ENCODE data around the gene MED13. TPM values are rescaled to one million over a fixed set of nuclear protein-coding genes. Genes with fewer than 3 reads are reported as not detected.
"Not testable (repeated sequence)": the region's sequence is repeated elsewhere in the genome, so short reads cannot be mapped to it uniquely, and the experiment has no call there.

The MED13 gene
- polyA plus RNA-seq, 1 of the 3 experiments (the other 2 are of a cell fraction) = 6.3 TPM

DNA sequence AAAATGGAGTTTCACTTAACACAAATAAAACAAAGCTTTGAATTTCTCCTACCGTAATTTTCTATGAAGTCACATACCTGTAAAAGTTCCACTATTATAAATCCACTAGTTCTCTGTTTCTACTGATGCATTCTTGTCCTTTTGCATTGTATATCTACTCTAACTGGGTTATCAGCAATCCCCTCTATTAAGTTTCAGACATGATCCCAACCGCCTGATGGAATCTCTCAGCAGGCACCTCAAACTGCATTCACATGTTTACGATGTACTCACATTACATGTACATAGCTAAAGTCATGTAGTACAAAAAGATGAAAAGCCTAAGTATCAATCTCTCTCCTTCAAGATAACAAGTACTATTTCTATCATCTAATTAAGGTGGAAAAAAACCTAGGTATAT, 64.9 kb downstream of the MED13 start:
- Histone ChIP-seq H3K27me3 (ENCODE audit: insufficient read depth) (no peaks in the 10 kb centered on the region), H3K9me2 (no peaks in the 10 kb centered on the region), H3K9me3 (no peaks in the 10 kb centered on the region), H3K27ac (ENCODE audit: low read depth in 2 of 2, low read length in 1 of 2) (no peak overlapping the region), H3K79me2 (ENCODE audit: insufficient read depth) (peaks cover 97% of the 10 kb centered on the region), H3F3A (replicated peaks; ENCODE audit: insufficient read depth) (peaks cover 12% of the 10 kb centered on the region), H2AFZ (ENCODE audit: low read depth) (no peak overlapping the region), H3K36me3 (replicated peaks in 1 of 2; ENCODE audit: control insufficient read depth in 1 of 2, insufficient read depth in 2 of 2, low read length in 1 of 2) (peaks cover 38 to 53% of the 10 kb centered on the region in 2 experiments), H4K20me1 (ENCODE audit: insufficient read depth) (peaks cover 65% of the 10 kb centered on the region), H3K4me2 (no peak overlapping the region), H3K4me3 (ENCODE audit: low read depth in 2 of 2, low read length in 1 of 2) (no peak overlapping the region), H3K4me1 (ENCODE audit: control insufficient read depth in 1 of 2, insufficient read depth in 2 of 2, low read depth in 1 of 2, low read length in 1 of 2) (peaks cover 3 to 15% of the 10 kb centered on the region in 2 experiments; a peak in 3 of 4 replicates), H3K9ac (no peak overlapping the region)
- WGBS (ENCODE audit: low lambda C conversion rate) = 97% methylated on average over 3 of the region's 3 CpGs
- CTCF ChIA-PET = no interaction called here
- POLR2A ChIA-PET = no interaction called here
- no peak for DNase-seq
- TF ChIP-seq PBX3 (IDR thresholded peaks at IDR 0.05) (no peak), TEAD4 (IDR thresholded peaks at IDR 0.05; ENCODE audit: borderline replicate concordance, insufficient read depth) (no peak), CTCF (IDR thresholded peaks at IDR 0.05) (no peak), SIN3A (IDR thresholded peaks at IDR 0.05; ENCODE audit: borderline replicate concordance, low read depth, low read length) (no peak), POLR2AphosphoS5 (IDR thresholded peaks at IDR 0.05; ENCODE audit: low read depth, low read length) (no peak), JUND (IDR thresholded peaks at IDR 0.05) (no peak), USF2 (IDR thresholded peaks at IDR 0.05; ENCODE audit: borderline replicate concordance, low read depth, low read length) (no peak), EZH2phosphoT487 (IDR thresholded peaks at IDR 0.05; ENCODE audit: borderline replicate concordance, low read depth) (no peak), TAF1 (IDR thresholded peaks at IDR 0.05; ENCODE audit: borderline replicate concordance, low read depth, low read length) (no peak), MXI1 (IDR thresholded peaks at IDR 0.05; ENCODE audit: low read depth, low read length) (no peak), RAD21 (IDR thresholded peaks at IDR 0.05; ENCODE audit: low read length) (no peak), TCF12 (IDR thresholded peaks at IDR 0.05) (no peak), GABPA (IDR thresholded peaks at IDR 0.05; ENCODE audit: low read depth) (no peak), EP300 (IDR thresholded peaks at IDR 0.05; ENCODE audit: borderline replicate concordance in 1 of 2, low read depth in 1 of 2, low read length in 1 of 2) (no peak), NFIC (IDR thresholded peaks at IDR 0.05; ENCODE audit: borderline replicate concordance) (no peak), CHD2 (IDR thresholded peaks at IDR 0.05; ENCODE audit: low read length, partially characterized antibody) (no peak), FOXM1 (IDR thresholded peaks at IDR 0.05; ENCODE audit: low read depth) (no peak), GATA2 (CRISPR knock-in tag; IDR thresholded peaks at IDR 0.05) (no peak)
- TF ChIP-seq, protein P1, sequence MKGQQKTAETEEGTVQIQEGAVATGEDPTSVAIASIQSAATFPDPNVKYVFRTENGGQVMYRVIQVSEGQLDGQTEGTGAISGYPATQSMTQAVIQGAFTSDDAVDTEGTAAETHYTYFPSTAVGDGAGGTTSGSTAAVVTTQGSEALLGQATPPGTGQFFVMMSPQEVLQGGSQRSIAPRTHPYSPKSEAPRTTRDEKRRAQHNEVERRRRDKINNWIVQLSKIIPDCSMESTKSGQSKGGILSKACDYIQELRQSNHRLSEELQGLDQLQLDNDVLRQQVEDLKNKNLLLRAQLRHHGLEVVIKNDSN (IDR thresholded peaks at IDR 0.05; ENCODE audit: borderline replicate concordance, low read depth) = no peak
- TF ChIP-seq, protein P2, sequence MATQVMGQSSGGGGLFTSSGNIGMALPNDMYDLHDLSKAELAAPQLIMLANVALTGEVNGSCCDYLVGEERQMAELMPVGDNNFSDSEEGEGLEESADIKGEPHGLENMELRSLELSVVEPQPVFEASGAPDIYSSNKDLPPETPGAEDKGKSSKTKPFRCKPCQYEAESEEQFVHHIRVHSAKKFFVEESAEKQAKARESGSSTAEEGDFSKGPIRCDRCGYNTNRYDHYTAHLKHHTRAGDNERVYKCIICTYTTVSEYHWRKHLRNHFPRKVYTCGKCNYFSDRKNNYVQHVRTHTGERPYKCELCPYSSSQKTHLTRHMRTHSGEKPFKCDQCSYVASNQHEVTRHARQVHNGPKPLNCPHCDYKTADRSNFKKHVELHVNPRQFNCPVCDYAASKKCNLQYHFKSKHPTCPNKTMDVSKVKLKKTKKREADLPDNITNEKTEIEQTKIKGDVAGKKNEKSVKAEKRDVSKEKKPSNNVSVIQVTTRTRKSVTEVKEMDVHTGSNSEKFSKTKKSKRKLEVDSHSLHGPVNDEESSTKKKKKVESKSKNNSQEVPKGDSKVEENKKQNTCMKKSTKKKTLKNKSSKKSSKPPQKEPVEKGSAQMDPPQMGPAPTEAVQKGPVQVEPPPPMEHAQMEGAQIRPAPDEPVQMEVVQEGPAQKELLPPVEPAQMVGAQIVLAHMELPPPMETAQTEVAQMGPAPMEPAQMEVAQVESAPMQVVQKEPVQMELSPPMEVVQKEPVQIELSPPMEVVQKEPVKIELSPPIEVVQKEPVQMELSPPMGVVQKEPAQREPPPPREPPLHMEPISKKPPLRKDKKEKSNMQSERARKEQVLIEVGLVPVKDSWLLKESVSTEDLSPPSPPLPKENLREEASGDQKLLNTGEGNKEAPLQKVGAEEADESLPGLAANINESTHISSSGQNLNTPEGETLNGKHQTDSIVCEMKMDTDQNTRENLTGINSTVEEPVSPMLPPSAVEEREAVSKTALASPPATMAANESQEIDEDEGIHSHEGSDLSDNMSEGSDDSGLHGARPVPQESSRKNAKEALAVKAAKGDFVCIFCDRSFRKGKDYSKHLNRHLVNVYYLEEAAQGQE (IDR thresholded peaks at IDR 0.05; ENCODE audit: low read depth, low read length) = no peak

GRCh38 chr17:61998534-61998933, 66.5 kb downstream of the MED13 start:
- peaks cover 95% of the 10 kb centered on the region for H3K79me2 ChIP-seq (ENCODE audit: insufficient read depth)
- H2AFZ ChIP-seq (ENCODE audit: low read depth); H3K4me2 ChIP-seq; H3K9me2 ChIP-seq; POLR2A ChIA-PET; H3K4me3 ChIP-seq (ENCODE audit: low read depth in 2 of 2, low read length in 1 of 2); H3K27me3 ChIP-seq (ENCODE audit: insufficient read depth); H3K9ac ChIP-seq; DNase-seq; H3K9me3 ChIP-seq: not testable (repeated sequence)
- H3F3A ChIP-seq (replicated peaks; ENCODE audit: insufficient read depth) = peaks cover 12% of the 10 kb centered on the region
- CTCF ChIA-PET = interaction anchor here (0.6 to 1.0 kb wide), 2 partner anchors 10 to 1131 kb away, joined by 3 read pairs; no protein-coding TSS in a partner anchor
- peak overlapping the region in 1 of 2 experiments; percentile 48; a peak in 2 of 4 replicates for H3K27ac ChIP-seq (ENCODE audit: low read depth in 2 of 2, low read length in 1 of 2)
- 91% methylated on average over 4 of the region's 4 CpGs for WGBS (ENCODE audit: low lambda C conversion rate)
- H3K36me3 ChIP-seq (replicated peaks in 1 of 2; ENCODE audit: control insufficient read depth in 1 of 2, insufficient read depth in 2 of 2, low read length in 1 of 2) = peaks cover 36 to 52% of the 10 kb centered on the region in 2 experiments
- peaks cover 3 to 15% of the 10 kb centered on the region in 2 experiments; a peak in 3 of 4 replicates for H3K4me1 ChIP-seq (ENCODE audit: control insufficient read depth in 1 of 2, insufficient read depth in 2 of 2, low read depth in 1 of 2, low read length in 1 of 2)
- H4K20me1 ChIP-seq (ENCODE audit: insufficient read depth) = peaks cover 65% of the 10 kb centered on the region

Measured in SK-N-SH (cell line).